IMR-90 (cell line): ENCODE results near the gene CD14. TPM values are rescaled to one million over a fixed set of nuclear protein-coding genes. Genes with fewer than 3 reads are reported as not detected.

Source experiments
- ATAC-seq: fragments of 200-7000 bp; cut with Tn5 transposase; 2 replicates; pipeline ENCODE4 v1.9.1; 2020; ENCODE audit warnings: low read depth, mild to moderate bottlenecking, moderate library complexity
- BruUV-seq: library from RNA; stranded (reverse); fragments of 400-500 nt; replicated peaks from 2 replicates; lab custom pipeline; 2021; lab: Mats Ljungman, UMichigan
- CTCF ChIA-PET: fragments of 300-600 bp; formaldehyde crosslinking; extraction: SDS; loops from one replicate; lab custom pipeline; 2021; ENCODE audit warnings: antibody characterized with exemption; lab: Yijun Ruan, JAX
- POLR2A ChIA-PET: fragments of 300-600 bp; sonication (Branson Sonifier 250); formaldehyde crosslinking; loops from one replicate; lab custom pipeline; 2022; ENCODE audit warnings: antibody characterized with exemption; ENCODE audit not compliant: unreplicated experiment; lab: Charles Lee
- DNase-seq: peaks from one replicate; pipeline ENCODE4 v3.0.0; 2013
- H2AFZ ChIP-seq: replicated peaks from 2 replicates; pipeline ENCODE3; 2013; ENCODE audit warnings: low read length, mild to moderate bottlenecking; ENCODE audit not compliant: poor library complexity
- H2AK5ac ChIP-seq: 2 replicates; pipeline ENCODE4 v1.6.1; 2013; ENCODE audit warnings: low read depth, low read length, inconsistent platforms
- H2AK9ac ChIP-seq: replicated peaks from 2 replicates; pipeline ENCODE3; 2013; ENCODE audit warnings: mild to moderate bottlenecking, low read depth, low read length, moderate library complexity; ENCODE audit not compliant: poor library complexity
- H2BK120ac ChIP-seq: 2 replicates; pipeline ENCODE4 v1.6.1; 2013; ENCODE audit warnings: low read depth, low read length, inconsistent platforms
- H2BK15ac ChIP-seq: 3 replicates; pipeline ENCODE4 v1.6.1; 2013; ENCODE audit warnings: low read depth, low read length, inconsistent platforms
- H2BK20ac ChIP-seq: 2 replicates; pipeline ENCODE4 v1.6.1; 2013; ENCODE audit warnings: low read depth, mild to moderate bottlenecking, inconsistent platforms, low read length, moderate library complexity
- H2BK5ac ChIP-seq: 2 replicates; pipeline ENCODE4 v1.6.1; 2013; ENCODE audit warnings: mild to moderate bottlenecking, low read depth, low read length, inconsistent platforms; ENCODE audit not compliant: poor library complexity, severe bottlenecking
- H3K14ac ChIP-seq: replicated peaks from 2 replicates; pipeline ENCODE4 v1.6.1; 2013; ENCODE audit warnings: low read depth, low read length, inconsistent platforms
- H3K18ac ChIP-seq: 2 replicates; pipeline ENCODE4 v1.6.1; 2013; ENCODE audit warnings: low read depth, low read length, control low read depth
- H3K23ac ChIP-seq: 2 replicates; pipeline ENCODE4 v1.6.1; 2013; ENCODE audit warnings: low read depth, low read length, inconsistent platforms
- H3K27ac ChIP-seq: 2 replicates; pipeline ENCODE4 v1.5.1; 2013; ENCODE audit warnings: mild to moderate bottlenecking, control low read depth, low read length; ENCODE audit not compliant: insufficient read depth
- H3K27me3 ChIP-seq: 2 replicates; pipeline ENCODE4 v1.6.1; 2013; ENCODE audit warnings: low read length; ENCODE audit not compliant: control insufficient read depth, insufficient read depth
- H3K36me3 ChIP-seq: 2 replicates; pipeline ENCODE4 v1.6.1; 2013; ENCODE audit warnings: low read length, mixed read lengths; ENCODE audit not compliant: control insufficient read depth, insufficient read depth
- H3K4ac ChIP-seq: 2 replicates; pipeline ENCODE4 v1.6.1; 2013; ENCODE audit warnings: low read depth, low read length, inconsistent platforms
- H3K4me1 ChIP-seq: 2 replicates; pipeline ENCODE4 v1.6.1; 2013; ENCODE audit warnings: low read length, mixed read lengths; ENCODE audit not compliant: control insufficient read depth, insufficient read depth
- H3K4me2 ChIP-seq: 2 replicates; pipeline ENCODE4 v1.6.1; 2013; ENCODE audit warnings: low read depth, mild to moderate bottlenecking, control low read depth, low read length, moderate library complexity
- H3K4me3 ChIP-seq: 2 replicates; pipeline ENCODE4 v1.5.1; 2013; ENCODE audit warnings: low read depth, mild to moderate bottlenecking, control low read depth, low read length, moderate library complexity; ENCODE audit not compliant: insufficient read depth
- H3K56ac ChIP-seq: 2 replicates; pipeline ENCODE4 v1.6.1; 2013; ENCODE audit warnings: low read length, inconsistent platforms; ENCODE audit not compliant: insufficient read depth; ENCODE audit errors: extremely low read depth
- H3K79me1 ChIP-seq, 2 experiments: 2 replicates each; pipeline ENCODE4 v1.6.1; 2013; ENCODE audit warnings: low read length in 2 of 2, inconsistent platforms in 1 of 2, low read depth in 1 of 2
- H3K9ac ChIP-seq: 2 replicates; pipeline ENCODE4 v1.6.1; 2013; ENCODE audit warnings: low read depth, low read length, control low read depth
- H3K9me1 ChIP-seq: 2 replicates; pipeline ENCODE4 v1.6.1; 2013; ENCODE audit warnings: low read length, inconsistent platforms; ENCODE audit not compliant: insufficient read depth
- H3K9me3 ChIP-seq: 2 replicates; pipeline ENCODE4 v1.6.1; 2013; ENCODE audit warnings: low read length; ENCODE audit not compliant: control insufficient read depth, insufficient read depth
- H4K20me1 ChIP-seq: 2 replicates; pipeline ENCODE4 v1.6.1; 2013; ENCODE audit warnings: low read length, inconsistent platforms; ENCODE audit not compliant: insufficient read depth
- H4K5ac ChIP-seq: 2 replicates; pipeline ENCODE4 v1.6.1; 2013; ENCODE audit warnings: mild to moderate bottlenecking, low read depth, low read length, control low read depth
- H4K8ac ChIP-seq, 2 experiments: 2 replicates each; pipeline ENCODE4 v1.6.1; 2013; ENCODE audit warnings: low read depth in 2 of 2, low read length in 2 of 2, control low read depth in 1 of 2, inconsistent platforms in 1 of 2
- H4K91ac ChIP-seq: 2 replicates; pipeline ENCODE4 v1.6.1; 2013; ENCODE audit warnings: low read depth, low read length, inconsistent platforms; ENCODE audit not compliant: insufficient read depth
- CHD1 ChIP-seq: IDR thresholded peaks from 2 replicates; pipeline ENCODE4 v1.6.1; 2012; ENCODE audit warnings: low read depth, low read length, improper control_type of control experiment
- FOS ChIP-seq: fragments of 150-350 bp; IDR thresholded peaks from 2 replicates; pipeline ENCODE4 v1.6.1; 2016; ENCODE audit warnings: low read depth, low read length
- MAFK ChIP-seq: IDR thresholded peaks from 2 replicates; pipeline ENCODE4 v1.6.1; 2012; ENCODE audit warnings: low read depth, low read length, improper control_type of control experiment
- MAZ ChIP-seq: IDR thresholded peaks from 2 replicates; pipeline ENCODE4 v1.6.1; 2012; ENCODE audit warnings: low read depth, mild to moderate bottlenecking, low read length, improper control_type of control experiment, moderate library complexity, borderline replicate concordance
- MXI1 ChIP-seq: IDR thresholded peaks from 2 replicates; pipeline ENCODE4 v1.6.1; 2012; ENCODE audit warnings: low read depth, mild to moderate bottlenecking, low read length, moderate library complexity, borderline replicate concordance
- NFE2L2 ChIP-seq: fragments of 150-350 bp; IDR thresholded peaks from 2 replicates; pipeline ENCODE4 v1.6.1; 2016; ENCODE audit warnings: low read depth, mild to moderate bottlenecking, low read length
- POLR2A ChIP-seq: IDR thresholded peaks from 2 replicates; pipeline ENCODE4 v1.6.1; 2012; ENCODE audit warnings: mild to moderate bottlenecking, low read depth, low read length
- RAD21 ChIP-seq: IDR thresholded peaks from 2 replicates; pipeline ENCODE4 v1.6.1; 2012; ENCODE audit warnings: low read length, improper control_type of control experiment
- RCOR1 ChIP-seq: IDR thresholded peaks from 2 replicates; pipeline ENCODE4 v1.6.1; 2012; ENCODE audit warnings: mild to moderate bottlenecking, low read length, improper control_type of control experiment; ENCODE audit not compliant: insufficient replicate concordance
- RFX5 ChIP-seq: IDR thresholded peaks from 2 replicates; pipeline ENCODE4 v1.8.0; 2012; ENCODE audit warnings: low read depth, mild to moderate bottlenecking, low read length, moderate library complexity
- SMC3 ChIP-seq: fragments of 150-350 bp; IDR thresholded peaks from 2 replicates; pipeline ENCODE4 v1.6.1; 2016; ENCODE audit warnings: low read depth, mild to moderate bottlenecking, antibody characterized with exemption, low read length, moderate library complexity
- dilution Hi-C: fragments of 300-500 bp; cut with HindIII; formaldehyde crosslinking; loops from one replicate; pipeline ENCODE4 v1.14.3; 2018; ENCODE audit warnings: low sequenced_read_pairs; ENCODE audit not compliant: unreplicated experiment
- in situ Hi-C: fragments of 300-500 bp; cut with MboI; formaldehyde crosslinking; loops from 3 replicates; pipeline ENCODE4 v1.14.3; 2019; ENCODE audit warnings: low sequenced_read_pairs, inconsistent platforms, mixed read lengths
- intact Hi-C: fragments of 100-400 bp; cut with micrococcal nuclease; formaldehyde crosslinking; loops from 2 replicates; pipeline ENCODE4 v1.10.0; 2022
- polyA plus RNA-seq, 3 experiments: library from polyadenylated mRNA; depleted of rRNA; stranded (reverse); fragments of >200 nt; gene quantifications; 2 replicates each; pipeline ENCODE4 v1.2.3, GENCODE V29; 2012; ENCODE audit warnings: low replicate concordance in 1 of 3
- total RNA-seq: library from RNA; depleted of rRNA; stranded (reverse); fragments of >200 nt; gene quantifications from 2 replicates; pipeline ENCODE4 v1.2.3, GENCODE V29; 2012
- TF ChIP-seq, protein P1 (sequence below): fragments of 150-350 bp; IDR thresholded peaks from 2 replicates; pipeline ENCODE4 v1.6.1; 2017; ENCODE audit warnings: mild to moderate bottlenecking, antibody characterized with exemption, low read length, low read depth
- TF ChIP-seq, protein P2 (sequence below): conservative IDR thresholded peaks from 2 replicates; pipeline ENCODE4 v1.5.1; 2012; ENCODE audit warnings: mild to moderate bottlenecking, low read depth, low read length, improper control_type of control experiment

CD14 gene
- total and polyA plus RNA-seq, 2 of the 4 experiments (the other 2 are of a cell fraction) = 0.17 to 0.18 TPM

DNA sequence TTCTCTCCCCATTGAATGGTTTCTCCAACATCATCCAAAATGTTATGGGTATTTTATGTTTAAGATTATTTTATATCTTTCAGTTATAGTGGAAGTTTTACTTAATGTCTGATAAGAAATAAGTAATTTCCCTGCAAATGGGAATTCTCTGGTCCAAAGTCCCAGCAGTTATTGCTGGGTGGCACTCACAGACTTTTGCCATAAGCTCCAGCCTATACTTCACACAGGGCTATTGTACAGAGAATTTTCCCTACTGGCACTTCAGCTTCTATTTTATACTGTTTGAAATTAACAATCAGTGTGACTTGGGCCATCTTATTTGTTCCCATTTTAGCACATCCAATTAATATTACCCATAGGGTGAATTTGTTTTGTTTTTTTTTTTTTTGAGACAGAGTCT, 32.9 kb downstream of the CD14 start:
- no peak overlapping the region for H3K14ac ChIP-seq
- no peak overlapping the region for H2BK15ac ChIP-seq
- no peaks in the 10 kb centered on the region for H3K79me1 ChIP-seq
- H4K91ac ChIP-seq = no peak overlapping the region
- no peak overlapping the region for H2BK5ac ChIP-seq
- ChIA-PET POLR2A (no interaction called here), CTCF (interaction anchor here (1.3 kb wide), 1 partner anchor 35 kb away, joined by 3 read pairs; no protein-coding TSS in a partner anchor)
- H3K4ac ChIP-seq = no peak overlapping the region
- no peak overlapping the region for H3K27ac ChIP-seq
- H2BK20ac ChIP-seq = no peak overlapping the region
- no peak for TF ChIP-seq FOS
- TF ChIP-seq RFX5 = no peak
- TF ChIP-seq MAFK = no peak
- no peak for TF ChIP-seq SMC3
- TF ChIP-seq, protein P1, sequence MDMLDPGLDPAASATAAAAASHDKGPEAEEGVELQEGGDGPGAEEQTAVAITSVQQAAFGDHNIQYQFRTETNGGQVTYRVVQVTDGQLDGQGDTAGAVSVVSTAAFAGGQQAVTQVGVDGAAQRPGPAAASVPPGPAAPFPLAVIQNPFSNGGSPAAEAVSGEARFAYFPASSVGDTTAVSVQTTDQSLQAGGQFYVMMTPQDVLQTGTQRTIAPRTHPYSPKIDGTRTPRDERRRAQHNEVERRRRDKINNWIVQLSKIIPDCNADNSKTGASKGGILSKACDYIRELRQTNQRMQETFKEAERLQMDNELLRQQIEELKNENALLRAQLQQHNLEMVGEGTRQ = no peak
- no peak for TF ChIP-seq NFE2L2
- no peak for TF ChIP-seq MXI1
- TF ChIP-seq, protein P2, sequence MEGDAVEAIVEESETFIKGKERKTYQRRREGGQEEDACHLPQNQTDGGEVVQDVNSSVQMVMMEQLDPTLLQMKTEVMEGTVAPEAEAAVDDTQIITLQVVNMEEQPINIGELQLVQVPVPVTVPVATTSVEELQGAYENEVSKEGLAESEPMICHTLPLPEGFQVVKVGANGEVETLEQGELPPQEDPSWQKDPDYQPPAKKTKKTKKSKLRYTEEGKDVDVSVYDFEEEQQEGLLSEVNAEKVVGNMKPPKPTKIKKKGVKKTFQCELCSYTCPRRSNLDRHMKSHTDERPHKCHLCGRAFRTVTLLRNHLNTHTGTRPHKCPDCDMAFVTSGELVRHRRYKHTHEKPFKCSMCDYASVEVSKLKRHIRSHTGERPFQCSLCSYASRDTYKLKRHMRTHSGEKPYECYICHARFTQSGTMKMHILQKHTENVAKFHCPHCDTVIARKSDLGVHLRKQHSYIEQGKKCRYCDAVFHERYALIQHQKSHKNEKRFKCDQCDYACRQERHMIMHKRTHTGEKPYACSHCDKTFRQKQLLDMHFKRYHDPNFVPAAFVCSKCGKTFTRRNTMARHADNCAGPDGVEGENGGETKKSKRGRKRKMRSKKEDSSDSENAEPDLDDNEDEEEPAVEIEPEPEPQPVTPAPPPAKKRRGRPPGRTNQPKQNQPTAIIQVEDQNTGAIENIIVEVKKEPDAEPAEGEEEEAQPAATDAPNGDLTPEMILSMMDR = no peak
- no peak for TF ChIP-seq CHD1
- TF ChIP-seq POLR2A = no peak
- TF ChIP-seq RAD21 = no peak
- no peak for TF ChIP-seq RCOR1
- TF ChIP-seq MAZ = no peak
- H4K8ac ChIP-seq = no peak overlapping the region
- in situ Hi-C loops = no loop called here
- no peak overlapping the region for H3K23ac ChIP-seq
- no peak overlapping the region for H4K5ac ChIP-seq
- H3K9me1 ChIP-seq = no peaks in the 10 kb centered on the region
- no peak overlapping the region for H3K4me2 ChIP-seq
- no peaks in the 10 kb centered on the region for H3K9me3 ChIP-seq
- peaks cover 2% of the 10 kb centered on the region for H3K27me3 ChIP-seq
- BruUV-seq = no TSS peak
- no peak overlapping the region for H2AK9ac ChIP-seq
- dilution Hi-C loops = no loop called here
- ATAC-seq = no peak
- H2BK120ac ChIP-seq = no peak overlapping the region
- no peak for DNase-seq
- H3K9ac ChIP-seq = no peak overlapping the region
- no peaks in the 10 kb centered on the region for H4K20me1 ChIP-seq
- no peak overlapping the region for H3K56ac ChIP-seq
- no peak overlapping the region for H2AFZ ChIP-seq
- no peak overlapping the region for H3K18ac ChIP-seq
- peaks cover 2% of the 10 kb centered on the region for H3K4me1 ChIP-seq
- intact Hi-C loops = no loop called here
- no peaks in the 10 kb centered on the region for H3K36me3 ChIP-seq
- no peak overlapping the region for H2AK5ac ChIP-seq
- H3K4me3 ChIP-seq = no peak overlapping the region
